Neuronal stem cell (in vitro differentiated cells): ENCODE results near the gene TRIP12.

Experiments used
- DNase-seq: peaks from one replicate; pipeline ENCODE4 v3.0.0-alpha.2; 2013; ENCODE audit warnings: low spot score
- H2AFZ ChIP-seq: one replicate; pipeline ENCODE4 v1.6.1; 2013; ENCODE audit warnings: mild to moderate bottlenecking, low read length, inconsistent platforms
- H2AK5ac ChIP-seq: 2 replicates; pipeline ENCODE4 v1.6.1; 2013; ENCODE audit warnings: low read depth, mild to moderate bottlenecking, inconsistent platforms, low read length, moderate library complexity, mixed read lengths
- H2BK120ac ChIP-seq: 2 replicates; pipeline ENCODE4 v1.6.1; 2013; ENCODE audit warnings: low read depth, mild to moderate bottlenecking, inconsistent platforms, low read length, moderate library complexity, mixed read lengths
- H2BK12ac ChIP-seq: one replicate; pipeline ENCODE4 v1.6.1; 2013; ENCODE audit warnings: low read length, inconsistent platforms
- H2BK15ac ChIP-seq: 2 replicates; pipeline ENCODE4 v1.6.1; 2013; ENCODE audit warnings: mild to moderate bottlenecking, low read length, inconsistent platforms, mixed read lengths
- H2BK5ac ChIP-seq: one replicate; pipeline ENCODE4 v1.6.1; 2013; ENCODE audit warnings: inconsistent platforms, mild to moderate bottlenecking, low read length, moderate library complexity
- H3K14ac ChIP-seq: one replicate; pipeline ENCODE4 v1.6.1; 2013; ENCODE audit warnings: low read length, inconsistent platforms
- H3K18ac ChIP-seq: 2 replicates; pipeline ENCODE4 v1.6.1; 2013; ENCODE audit warnings: low read length, inconsistent platforms
- H3K23ac ChIP-seq: 2 replicates; pipeline ENCODE4 v1.6.1; 2013; ENCODE audit warnings: low read depth, mild to moderate bottlenecking, mixed read lengths, low read length, inconsistent platforms; ENCODE audit not compliant: poor library complexity
- H3K27ac ChIP-seq: replicated peaks from 3 replicates; pipeline ENCODE4 v1.5.1; 2013; ENCODE audit warnings: low read length, inconsistent platforms
- H3K27me3 ChIP-seq, 3 experiments: 2 replicates each; pipeline ENCODE4 v1.6.1; 2013; ENCODE audit warnings: low read length in 3 of 3, mild to moderate bottlenecking in 2 of 3, inconsistent platforms in 1 of 3, low read depth in 1 of 3, mixed read lengths in 1 of 3, moderate library complexity in 1 of 3; ENCODE audit not compliant: control insufficient read depth in 3 of 3, insufficient read depth in 3 of 3
- H3K36me3 ChIP-seq, 2 donors: replicated peaks in 1 of 2; 2 replicates each; pipeline ENCODE4 v1.6.1; 2013; ENCODE audit warnings: low read length in 2 of 2; ENCODE audit not compliant: control insufficient read depth in 2 of 2, insufficient read depth in 2 of 2
- H3K4ac ChIP-seq: 2 replicates; pipeline ENCODE4 v1.6.1; 2013; ENCODE audit warnings: inconsistent platforms, mild to moderate bottlenecking, low read length, moderate library complexity
- H3K4me1 ChIP-seq, 2 donors: 1 replicate in 1 of 2; 2 replicates in 1 of 2; pipeline ENCODE4 v1.6.1; 2013; ENCODE audit warnings: low read length in 2 of 2, low read depth in 1 of 2; ENCODE audit not compliant: control insufficient read depth in 2 of 2, insufficient read depth in 1 of 2
- H3K4me2 ChIP-seq: one replicate; pipeline ENCODE4 v1.6.1; 2013; ENCODE audit warnings: mild to moderate bottlenecking, low read length, inconsistent platforms; ENCODE audit not compliant: insufficient read depth, poor library complexity, severe bottlenecking
- H3K4me3 ChIP-seq, 2 donors: 2 replicates each; pipeline ENCODE4 v1.5.1; 2013; ENCODE audit warnings: low read length in 2 of 2, mild to moderate bottlenecking in 2 of 2, inconsistent platforms in 1 of 2, moderate library complexity in 1 of 2
- H3K79me1 ChIP-seq: one replicate; pipeline ENCODE4 v1.6.1; 2013; ENCODE audit warnings: low read depth, mild to moderate bottlenecking, inconsistent platforms, low read length, moderate library complexity
- H3K9ac ChIP-seq: one replicate; pipeline ENCODE4 v1.6.1; 2013; ENCODE audit warnings: mild to moderate bottlenecking, low read depth, low read length, inconsistent platforms; ENCODE audit not compliant: poor library complexity
- H3K9me3 ChIP-seq, 2 donors: replicated peaks in 1 of 2; 2 replicates each; pipeline versions ENCODE3 to v1.6.1; 2013; ENCODE audit warnings: low read length in 2 of 2, mild to moderate bottlenecking in 2 of 2, inconsistent platforms in 1 of 2, low read depth in 1 of 2, mixed read lengths in 1 of 2, moderate library complexity in 1 of 2; ENCODE audit not compliant: control insufficient read depth in 2 of 2, insufficient read depth in 1 of 2
- H4K8ac ChIP-seq: one replicate; pipeline ENCODE4 v1.6.1; 2013; ENCODE audit warnings: low read depth, mild to moderate bottlenecking, inconsistent platforms, low read length, moderate library complexity
- H4K91ac ChIP-seq: one replicate; pipeline ENCODE4 v1.6.1; 2013; ENCODE audit warnings: low read length, low read depth, mild to moderate bottlenecking, inconsistent platforms; ENCODE audit not compliant: poor library complexity
- WGBS, 2 donors: extraction: QIAGEN DNeasy Blood & Tissue Kit; methylation state at CpG; one replicate each; pipeline ENCODE4 v1.1.7; 2013; ENCODE audit warnings: missing lambda C conversion rate in 2 of 2, mixed read lengths in 1 of 2; ENCODE audit not compliant: insufficient read length in 2 of 2, insufficient replicate concordance in 1 of 2; ENCODE audit errors: extremely low coverage in 2 of 2; 5-methylcytosine and 5-hydroxymethylcytosine counted together

Gene TRIP12

GRCh38 chr2:229879191-229879950 lies 42.4 kb downstream of the TRIP12 start:
- Histone ChIP-seq H3K4me2 (no peak overlapping the region), H2AK5ac (no peak overlapping the region), H3K79me1 (peaks cover 1% of the 10 kb centered on the region), H4K8ac (no peak overlapping the region), H3K9me3 (no peaks in the 10 kb centered on the region), H3K4me1 (no peaks in the 10 kb centered on the region), H2BK12ac (no peak overlapping the region), H3K18ac (no peak overlapping the region), H2BK5ac (no peak overlapping the region), H3K4ac (no peak overlapping the region), H3K23ac (no peak overlapping the region), H3K14ac (no peak overlapping the region), H4K91ac (no peak overlapping the region), H3K36me3 (peaks cover 5 to 56% of the 10 kb centered on the region in 2 donors), H2BK120ac (no peak overlapping the region), H3K9ac (no peak overlapping the region), H2BK15ac (no peak overlapping the region), H3K4me3 (no peak overlapping the region), H3K27me3 (no peaks in the 10 kb centered on the region), H2AFZ (no peak overlapping the region), H3K27ac (no peak overlapping the region)
- DNase-seq: no peak
- WGBS, 2 donors: no CpG with 5 or more reads among the region's 6 CpGs

GRCh38 chr2:229875549-229875948 lies 46.3 kb downstream of the TRIP12 start:
- WGBS, 2 donors: no CpG with 5 or more reads among the region's 2 CpGs
- H3K4ac ChIP-seq: no peak overlapping the region
- no peak overlapping the region for H3K4me2 ChIP-seq
- peaks cover 0 to 5% of the 10 kb centered on the region in 2 donors for H3K9me3 ChIP-seq
- no peak overlapping the region for H3K4me3 ChIP-seq
- no peak overlapping the region for H2BK15ac ChIP-seq
- H2BK12ac ChIP-seq: no peak overlapping the region
- no peak overlapping the region for H2AK5ac ChIP-seq
- no peaks in the 10 kb centered on the region for H3K4me1 ChIP-seq
- H4K91ac ChIP-seq: no peak overlapping the region
- H3K27ac ChIP-seq: no peak overlapping the region
- no peak overlapping the region for H2BK120ac ChIP-seq
- H4K8ac ChIP-seq: no peak overlapping the region
- H3K14ac ChIP-seq: no peak overlapping the region
- no peak overlapping the region for H3K23ac ChIP-seq
- H3K18ac ChIP-seq: no peak overlapping the region
- H3K27me3 ChIP-seq: no peaks in the 10 kb centered on the region
- H3K79me1 ChIP-seq: peaks cover 4% of the 10 kb centered on the region
- H2BK5ac ChIP-seq: no peak overlapping the region
- H2AFZ ChIP-seq: no peak overlapping the region
- H3K9ac ChIP-seq: no peak overlapping the region
- H3K36me3 ChIP-seq: peaks cover 5 to 77% of the 10 kb centered on the region in 2 donors
- DNase-seq: no peak

- Histone ChIP-seq H2AFZ (no peak overlapping the region), H3K14ac (no peak overlapping the region), H2BK5ac (no peak overlapping the region), H3K4me2 (no peak overlapping the region), H2BK12ac (no peak overlapping the region), H3K79me1 (peaks cover 4% of the 10 kb centered on the region), H4K91ac (no peak overlapping the region), H3K23ac (no peak overlapping the region), H2AK5ac (no peak overlapping the region), H3K18ac (no peak overlapping the region), H3K4me1 (no peaks in the 10 kb centered on the region), H3K27ac (no peak overlapping the region), H3K36me3 (peaks cover 4 to 77% of the 10 kb centered on the region in 2 donors), H3K4ac (no peak overlapping the region), H3K4me3 (no peak overlapping the region), H3K9ac (no peak overlapping the region), H4K8ac (no peak overlapping the region), H3K9me3 (peaks cover 0 to 5% of the 10 kb centered on the region in 2 donors), H2BK15ac (no peak overlapping the region), H3K27me3 (no peaks in the 10 kb centered on the region), H2BK120ac (no peak overlapping the region)
- WGBS, 2 donors: no CpG with 5 or more reads among the region's 4 CpGs
- DNase-seq: no peak
Measured at GRCh38 chr2:229874647-229875046, 47.2 kb downstream of the TRIP12 start.

GRCh38 chr2:229873123-229873581 lies 48.7 kb downstream of the TRIP12 start:
- no peak overlapping the region for H3K4ac ChIP-seq
- DNase-seq: no peak
- peaks cover 0 to 78% of the 10 kb centered on the region in 2 donors for H3K36me3 ChIP-seq
- H2BK15ac ChIP-seq: no peak overlapping the region
- H3K14ac ChIP-seq: no peak overlapping the region
- H4K91ac ChIP-seq: no peak overlapping the region
- H3K9ac ChIP-seq: no peak overlapping the region
- no peak overlapping the region for H2BK120ac ChIP-seq
- H3K18ac ChIP-seq: no peak overlapping the region
- no peak overlapping the region for H3K4me2 ChIP-seq
- H3K79me1 ChIP-seq: peaks cover 2% of the 10 kb centered on the region
- H3K23ac ChIP-seq: no peak overlapping the region
- H3K27ac ChIP-seq: no peak overlapping the region
- no peak overlapping the region for H2AK5ac ChIP-seq
- H4K8ac ChIP-seq: no peak overlapping the region
- no peaks in the 10 kb centered on the region for H3K4me1 ChIP-seq
- H3K9me3 ChIP-seq: peaks cover 0 to 5% of the 10 kb centered on the region in 2 donors
- H2BK12ac ChIP-seq: no peak overlapping the region
- H2BK5ac ChIP-seq: no peak overlapping the region
- no peak overlapping the region for H3K4me3 ChIP-seq
- H3K27me3 ChIP-seq: no peaks in the 10 kb centered on the region
- WGBS, 2 donors: no CpG with 5 or more reads among the region's 1 CpG
- no peak overlapping the region for H2AFZ ChIP-seq
